ENCODE measurements around the gene MAPRE2.

DNA sequence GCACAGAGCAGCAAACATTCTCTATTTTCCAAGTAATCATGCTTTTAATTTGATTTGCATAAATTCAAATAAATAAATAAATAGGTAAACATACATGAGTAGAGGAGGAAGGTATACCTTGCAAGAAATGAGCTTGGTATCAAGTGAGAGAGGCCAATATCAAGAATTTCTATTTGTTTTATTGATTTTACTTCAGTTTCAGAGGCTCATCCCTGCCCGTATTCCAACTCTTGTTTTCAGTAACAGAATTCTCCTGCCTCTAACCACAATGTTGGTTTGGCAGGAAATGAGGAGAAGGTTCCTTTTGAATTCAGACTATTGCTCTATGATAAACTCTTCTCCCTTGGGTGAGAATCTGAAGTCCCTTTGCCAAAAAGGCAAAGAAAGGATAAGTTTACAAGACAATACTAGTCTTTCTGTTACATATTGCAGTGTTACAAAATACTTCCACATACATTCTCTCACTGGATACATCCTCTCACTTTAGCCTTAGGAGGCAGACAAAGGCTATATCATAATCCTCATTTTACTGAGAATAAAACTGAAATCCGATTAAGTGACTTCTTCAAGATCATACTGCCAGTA lies 131.3 kb downstream of the MAPRE2 start:
- TF ChIP-seq, protein P1, sequence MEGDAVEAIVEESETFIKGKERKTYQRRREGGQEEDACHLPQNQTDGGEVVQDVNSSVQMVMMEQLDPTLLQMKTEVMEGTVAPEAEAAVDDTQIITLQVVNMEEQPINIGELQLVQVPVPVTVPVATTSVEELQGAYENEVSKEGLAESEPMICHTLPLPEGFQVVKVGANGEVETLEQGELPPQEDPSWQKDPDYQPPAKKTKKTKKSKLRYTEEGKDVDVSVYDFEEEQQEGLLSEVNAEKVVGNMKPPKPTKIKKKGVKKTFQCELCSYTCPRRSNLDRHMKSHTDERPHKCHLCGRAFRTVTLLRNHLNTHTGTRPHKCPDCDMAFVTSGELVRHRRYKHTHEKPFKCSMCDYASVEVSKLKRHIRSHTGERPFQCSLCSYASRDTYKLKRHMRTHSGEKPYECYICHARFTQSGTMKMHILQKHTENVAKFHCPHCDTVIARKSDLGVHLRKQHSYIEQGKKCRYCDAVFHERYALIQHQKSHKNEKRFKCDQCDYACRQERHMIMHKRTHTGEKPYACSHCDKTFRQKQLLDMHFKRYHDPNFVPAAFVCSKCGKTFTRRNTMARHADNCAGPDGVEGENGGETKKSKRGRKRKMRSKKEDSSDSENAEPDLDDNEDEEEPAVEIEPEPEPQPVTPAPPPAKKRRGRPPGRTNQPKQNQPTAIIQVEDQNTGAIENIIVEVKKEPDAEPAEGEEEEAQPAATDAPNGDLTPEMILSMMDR (IDR thresholded peaks at IDR 0.05), result no peak
- TF ChIP-seq POLR2A (IDR thresholded peaks at IDR 0.05), result no peak
